ENCODE measurements around the gene UBC. TPM values are rescaled to one million over a fixed set of nuclear protein-coding genes. Genes with fewer than 3 reads are reported as not detected.

The UBC gene
- total RNA-seq, 1 donor from 2014 or later, result 1,072 TPM

- DNase-seq (ENCODE audit: low read depth in 2 of 2), result no peak
Observed at GRCh38 chr12:124884587-124885438, 29.6 kb downstream of the UBC start.

DNA sequence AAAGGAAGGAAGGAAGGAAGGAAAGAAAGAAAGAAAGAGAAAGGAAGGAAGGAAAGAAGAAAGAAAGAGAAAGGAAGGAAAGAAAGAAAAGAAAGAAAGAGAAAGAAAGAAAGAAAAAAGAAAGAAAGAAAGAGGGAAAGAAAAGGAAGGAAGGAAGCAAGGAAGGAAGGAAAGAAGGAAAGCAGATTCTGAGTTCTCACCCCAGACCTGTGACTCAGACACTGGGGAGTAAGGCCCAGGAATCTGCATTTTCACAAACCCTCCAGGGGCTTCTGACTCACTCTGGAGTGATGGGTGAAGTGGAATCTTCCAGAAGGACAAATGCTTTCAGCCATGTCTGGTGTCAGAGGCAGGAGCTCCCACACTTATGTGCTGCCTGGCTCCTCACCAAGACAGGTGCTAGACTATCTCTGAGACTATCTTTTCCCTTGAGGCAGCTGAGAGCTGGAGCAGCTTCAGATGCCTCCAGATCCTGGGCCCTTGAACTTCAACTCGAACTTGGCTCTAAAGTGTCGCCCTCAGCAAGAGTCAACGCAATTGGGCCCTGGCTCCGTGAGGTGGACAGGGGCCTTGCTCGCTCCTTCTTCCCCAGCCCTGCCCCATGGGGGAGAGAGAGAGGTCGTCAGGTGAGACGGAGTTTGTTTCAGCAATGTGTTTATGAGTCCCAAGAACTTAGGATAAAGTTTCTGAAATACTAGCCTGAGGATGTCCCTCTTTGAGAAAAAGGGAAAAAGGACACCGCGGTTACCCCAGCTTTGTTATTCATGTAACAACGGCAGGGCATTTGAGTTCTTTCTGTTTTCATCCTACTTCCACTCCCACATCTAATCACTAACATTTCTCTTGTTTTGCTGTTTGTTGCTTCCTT is 31.0 kb downstream of the UBC start:
- no peak for DNase-seq (ENCODE audit: low read depth in 2 of 2)

DNA sequence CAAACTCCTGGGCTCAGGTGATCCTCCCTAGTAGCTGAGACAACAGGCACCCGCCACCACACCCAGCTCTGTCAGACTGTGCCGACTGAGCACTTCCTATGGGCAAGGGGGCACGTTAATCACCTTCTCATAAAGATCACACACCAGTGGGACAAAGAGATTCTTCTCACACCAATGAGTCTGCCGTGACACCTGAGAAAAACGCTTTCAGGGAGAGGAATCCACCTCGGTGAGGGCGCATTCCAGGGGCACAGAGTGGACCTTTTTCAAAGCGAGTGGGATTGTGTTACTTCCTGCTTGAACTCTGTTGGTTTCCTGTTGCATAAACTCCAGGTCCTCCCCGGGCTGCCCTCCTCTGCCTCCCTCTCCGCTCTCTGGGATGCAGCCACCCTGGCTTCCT is 33.3 kb downstream of the UBC start:
- peak in 1 of 2 donors; percentile 25 for DNase-seq (ENCODE audit: low read depth in 2 of 2)

GRCh38 chr12:124880335-124880734 is 34.1 kb downstream of the UBC start:
- DNase-seq (ENCODE audit: low read depth in 2 of 2), result peak in 1 of 2 donors; percentile 24

DNA sequence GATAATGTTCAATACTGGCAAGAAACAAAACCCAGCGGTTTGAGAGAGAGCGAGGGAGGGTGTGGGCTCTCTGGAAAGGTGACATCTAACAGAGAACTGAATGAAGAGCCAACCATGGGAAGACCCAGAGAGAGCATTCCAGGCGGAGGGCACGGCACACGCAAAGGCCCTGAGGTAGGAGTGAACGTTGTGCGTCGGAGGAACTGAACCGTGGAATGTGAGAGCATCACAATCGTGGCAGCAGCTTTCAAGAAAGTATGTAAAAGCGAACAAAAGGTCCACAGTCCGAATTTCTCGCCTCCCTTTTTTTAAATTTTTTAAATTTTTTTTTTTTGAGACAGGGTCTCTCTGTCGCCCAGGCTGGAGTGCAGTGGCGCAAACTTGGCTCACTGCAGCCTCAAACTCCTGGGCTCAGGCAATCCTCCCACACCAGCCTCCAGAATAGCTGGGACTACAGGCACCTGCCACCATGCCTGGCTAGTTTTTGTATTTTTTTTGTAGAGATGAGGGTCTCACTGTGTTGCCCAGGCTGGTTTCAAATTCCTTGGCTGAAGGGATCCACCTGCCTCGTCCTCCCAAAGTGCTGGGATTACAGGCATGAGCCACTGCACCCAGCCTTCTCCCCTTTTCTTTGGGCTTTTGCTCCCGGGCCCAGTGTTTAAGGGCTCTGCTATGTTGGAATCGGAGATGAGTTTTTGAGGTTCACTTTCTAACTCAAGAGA is 35.5 kb downstream of the UBC start:
- DNase-seq (ENCODE audit: low read depth in 2 of 2), result no peak

- DNase-seq (ENCODE audit: low read depth in 2 of 2), result no peak
Observed at GRCh38 chr12:124877423-124877822, 37.0 kb downstream of the UBC start.

DNA sequence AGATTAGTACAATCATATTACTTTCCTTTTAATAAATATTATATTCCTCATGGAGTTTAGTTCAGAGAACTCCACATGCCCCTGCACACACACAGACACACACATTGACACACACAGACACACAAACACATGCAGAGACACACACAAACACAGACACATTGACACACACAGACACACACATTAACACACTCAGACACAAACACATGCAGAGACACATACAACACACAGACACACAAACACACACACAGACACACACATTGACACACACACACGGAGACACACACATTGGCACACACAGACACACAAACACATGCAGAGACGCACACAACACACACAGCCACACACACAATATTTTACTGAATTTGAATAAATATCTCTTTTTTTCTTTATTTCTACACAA is 38.3 kb downstream of the UBC start:
- DNase-seq (ENCODE audit: low read depth in 2 of 2), result no peak

DNA sequence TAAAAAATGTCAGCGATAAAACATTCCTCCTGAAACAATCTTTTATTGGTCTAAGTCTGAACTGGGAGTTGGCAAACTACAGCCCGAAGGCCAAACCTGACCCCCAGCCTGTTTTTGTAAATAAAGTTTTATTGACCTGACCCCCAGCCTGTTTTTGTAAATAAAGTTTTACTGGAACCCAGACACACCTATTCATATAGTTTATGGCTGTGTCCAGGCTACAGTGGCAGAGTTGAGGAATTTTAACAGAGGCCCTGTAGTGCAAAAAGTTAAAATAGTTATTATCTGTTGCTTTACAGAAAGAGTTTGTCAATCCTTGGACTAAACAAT is 38.7 kb downstream of the UBC start:
- DNase-seq (ENCODE audit: low read depth in 2 of 2), result no peak

GRCh38 chr12:124874988-124875802 is 39.3 kb downstream of the UBC start:
- no peak for DNase-seq (ENCODE audit: low read depth in 2 of 2)

DNA sequence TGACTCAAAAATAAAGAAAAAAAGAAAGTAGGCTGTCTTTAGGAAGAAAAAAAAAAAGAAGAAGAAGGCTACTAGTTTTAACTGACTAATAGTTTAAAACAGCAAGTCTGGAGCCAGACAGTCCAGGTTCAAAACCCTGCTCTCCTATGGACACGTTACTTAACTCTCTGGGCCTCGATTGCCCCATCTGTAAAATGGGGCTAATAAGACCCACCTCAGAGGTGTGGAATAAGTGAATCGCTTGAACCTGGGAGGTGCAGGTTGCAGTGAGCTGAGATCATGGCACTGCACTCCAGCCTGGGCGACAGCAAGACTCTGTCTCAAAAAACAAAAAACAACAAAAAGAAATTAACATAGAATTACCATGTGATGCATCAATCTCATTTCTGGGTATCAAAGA is 40.3 kb downstream of the UBC start:
- no peak for DNase-seq (ENCODE audit: low read depth in 2 of 2)

GRCh38 chr12:124872068-124872719 is 42.3 kb downstream of the UBC start:
- no peak for DNase-seq (ENCODE audit: low read depth in 2 of 2)

DNA sequence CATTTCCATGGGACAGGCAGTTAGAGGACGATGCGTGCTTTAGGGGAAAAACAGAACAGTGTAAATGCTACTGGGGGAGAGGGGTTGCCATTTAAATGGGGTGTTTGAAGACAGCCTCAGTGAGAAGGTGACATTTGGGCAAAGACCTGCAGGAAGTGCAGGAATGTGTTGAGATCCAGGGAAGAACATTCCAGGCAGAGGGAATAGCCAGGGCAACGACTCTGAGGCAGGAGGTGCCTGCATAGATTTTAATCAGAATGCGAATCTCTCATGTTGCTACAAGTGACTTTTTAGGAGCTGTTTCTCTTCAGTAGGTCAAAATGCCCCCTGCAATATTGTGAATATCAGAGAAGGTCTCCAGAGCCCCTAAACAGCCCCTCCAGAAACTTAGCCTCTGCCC is 43.2 kb downstream of the UBC start:
- DNase-seq (ENCODE audit: low read depth in 2 of 2), result no peak

DNA sequence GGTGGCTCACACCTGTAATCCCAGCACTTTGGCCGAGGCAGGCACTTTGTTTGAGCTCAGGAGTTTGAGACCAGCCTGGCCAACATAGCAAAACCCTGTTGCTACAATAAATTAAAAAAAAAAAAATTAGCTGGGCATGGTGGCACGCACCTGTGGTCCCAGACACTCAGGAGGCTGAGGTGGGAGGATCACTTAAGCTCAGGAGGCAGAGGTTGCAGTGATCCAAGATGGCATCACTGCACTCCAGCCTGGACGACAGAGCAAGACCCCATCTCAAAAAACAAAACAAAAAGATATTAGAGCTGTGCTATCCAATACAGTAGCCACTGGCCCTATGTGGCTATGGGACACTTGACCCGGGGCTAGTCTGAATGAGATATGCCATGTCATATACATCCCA is 43.9 kb downstream of the UBC start:
- DNase-seq (ENCODE audit: low read depth in 2 of 2), result no peak

GRCh38 chr12:124869059-124869665 is 45.3 kb downstream of the UBC start:
- DNase-seq (ENCODE audit: low read depth in 2 of 2), result no peak

DNA sequence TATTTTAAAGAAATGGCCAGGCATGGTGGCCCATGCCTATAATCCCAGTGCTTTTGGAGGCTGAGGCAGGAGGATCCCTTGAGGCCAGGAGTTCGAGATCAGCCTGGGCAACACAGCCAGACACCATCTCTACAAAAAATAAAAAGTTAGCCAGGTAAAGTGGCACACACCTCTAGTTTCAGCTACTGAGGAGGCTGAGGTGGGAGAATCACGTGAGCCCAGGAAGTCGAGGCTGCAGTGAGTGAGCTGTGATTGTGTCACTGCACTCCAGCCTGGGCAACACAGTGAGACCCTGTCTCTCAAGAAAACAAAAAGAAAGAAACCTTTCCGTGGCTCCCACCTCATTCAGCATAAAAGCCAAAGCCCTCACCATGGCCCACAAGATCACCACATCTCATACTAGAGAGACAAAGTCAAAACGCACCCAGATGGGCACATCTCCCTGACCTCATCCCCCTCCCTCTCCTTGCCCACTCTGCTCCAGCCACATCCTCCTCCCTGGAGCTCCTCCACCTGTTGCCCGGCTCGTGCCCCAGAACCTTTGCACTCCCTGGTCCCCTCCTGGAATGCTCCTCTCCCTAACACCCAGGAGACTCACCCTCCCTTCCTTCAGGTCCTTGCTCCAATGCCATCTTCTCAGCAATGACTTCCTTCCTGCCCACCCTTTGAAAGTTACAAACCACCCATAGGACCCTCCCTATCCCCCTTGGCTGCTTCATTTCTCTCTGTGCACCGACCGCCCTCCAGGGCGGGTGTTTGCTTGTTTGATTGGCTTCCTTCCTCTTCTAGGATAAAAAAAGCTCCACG is 46.0 kb downstream of the UBC start:
- no peak for DNase-seq (ENCODE audit: low read depth in 2 of 2)

DNA sequence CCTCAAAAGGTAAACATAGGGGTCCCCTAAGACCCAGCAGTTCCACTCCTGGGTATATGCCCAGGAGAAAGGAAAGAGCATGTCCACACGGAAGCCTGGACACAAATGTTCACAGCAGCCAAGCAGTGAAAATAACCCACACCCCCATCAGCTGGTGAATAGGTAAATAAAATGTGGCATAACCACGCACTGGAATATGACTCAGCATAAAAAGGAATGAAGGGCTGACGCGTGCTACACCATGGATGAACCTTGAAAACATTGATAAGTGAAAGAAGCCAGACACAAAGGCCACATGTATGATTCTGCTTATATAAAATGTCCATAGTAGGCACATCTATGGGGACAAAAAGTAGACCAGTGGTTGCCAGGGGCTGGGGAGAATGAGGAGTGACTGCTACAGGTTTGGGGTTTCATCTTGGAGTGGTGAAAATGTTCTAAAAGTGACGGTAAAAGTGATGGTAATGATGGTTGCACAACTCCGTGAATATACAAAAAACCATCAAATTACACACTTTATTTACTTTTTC is 47.0 kb downstream of the UBC start:
- DNase-seq (ENCODE audit: low read depth in 2 of 2), result no peak

- DNase-seq (ENCODE audit: low read depth in 2 of 2), result no peak
Observed at GRCh38 chr12:124866883-124867400, 47.5 kb downstream of the UBC start.

GRCh38 chr12:124866195-124866882 is 48.1 kb downstream of the UBC start:
- no peak for DNase-seq (ENCODE audit: low read depth in 2 of 2)

Measured in dermis microvascular lymphatic vessel endothelial cell (primary cell).